Sigmoid colon (tissue), 4 donors: ENCODE measurements around the gene TCP11X1.
"Not testable (repeated sequence)": the region's sequence is repeated elsewhere in the genome, so short reads cannot be mapped to it uniquely, and the experiment has no call there.

Experiments
- CTCF ChIP-seq, 4 experiments: fragments of 450-650 bp in 3 of 4; fragments of 200-600 bp in 1 of 4; IDR thresholded peaks; one replicate each; pipeline ENCODE4 v1.5.1; 2016 to 2019; ENCODE audit warnings: antibody characterized with exemption in 4 of 4, mild to moderate bottlenecking in 3 of 4, moderate library complexity in 2 of 4
- EP300 ChIP-seq, 4 donors: sonication (generic); formaldehyde crosslinking; IDR thresholded peaks; one replicate each; pipeline ENCODE4 v1.6.1; 2017; ENCODE audit warnings: antibody characterized with exemption in 4 of 4
- POLR2A ChIP-seq, 2 donors: fragments of 450-650 bp; IDR thresholded peaks; one replicate each; pipeline ENCODE4 v1.6.1; 2016; ENCODE audit warnings: antibody characterized with exemption in 2 of 2, mild to moderate bottlenecking in 2 of 2, moderate library complexity in 2 of 2
- POLR2AphosphoS5 ChIP-seq, 4 donors: sonication (generic); formaldehyde crosslinking; IDR thresholded peaks; one replicate each; pipeline ENCODE4 v1.6.1; 2017; ENCODE audit warnings: antibody characterized with exemption in 4 of 4

GRCh38 chrX:102214986-102215385, at the start of gene TCP11X1:
- TF ChIP-seq POLR2A, CTCF, POLR2AphosphoS5, EP300 (IDR thresholded peaks at IDR 0.05): not testable (repeated sequence)
